ENCODE results near the gene SLC37A1. TPM values are rescaled to one million over a fixed set of nuclear protein-coding genes. Genes with fewer than 3 reads are reported as not detected.

SLC37A1 gene
- total and polyA plus RNA-seq, 8 donors, result 4.7 to 14.3 (median 7.9) TPM

DNA sequence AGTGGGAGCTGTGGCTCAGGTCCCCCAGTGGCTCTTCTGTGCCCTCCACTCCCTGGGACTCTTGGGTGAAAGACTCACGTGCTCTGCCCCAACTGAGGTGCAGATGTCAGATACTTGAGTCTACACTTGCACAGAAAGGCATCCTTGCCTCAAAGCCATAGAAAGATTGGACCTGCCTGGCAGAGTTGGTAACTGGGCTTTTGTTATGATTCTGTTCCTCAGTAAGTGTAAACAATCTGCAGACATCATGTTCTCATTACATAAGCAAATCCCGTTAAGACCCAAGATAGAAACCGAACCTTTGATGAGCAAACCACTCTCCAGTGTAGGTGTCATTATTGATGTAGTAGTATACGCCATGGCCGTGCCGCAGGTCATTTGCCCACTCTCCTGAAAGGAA, 27.6 kb upstream of the SLC37A1 start:
- Histone ChIP-seq H3K4me1 (peaks cover 0 to 5% (median 3%) of the 10 kb centered on the region in 3 donors), H3K4me3 (no peak overlapping the region), H3K36me3 (no peaks in the 10 kb centered on the region), H3K9me3 (no peaks in the 10 kb centered on the region), H3K27me3 (no peaks in the 10 kb centered on the region), H3K27ac (no peak overlapping the region)
- DNase-seq, result no peak
- FAIRE-seq, result no peak
- no peak for TF ChIP-seq CTCF (IDR thresholded peaks at IDR 0.05)
- intact Hi-C loops (cut with DNase I), result no loop called here
- 79 to 88% methylated on average over 6 of the region's 6 CpGs for WGBS, 2 donors
- ATAC-seq, result no peak

DNA sequence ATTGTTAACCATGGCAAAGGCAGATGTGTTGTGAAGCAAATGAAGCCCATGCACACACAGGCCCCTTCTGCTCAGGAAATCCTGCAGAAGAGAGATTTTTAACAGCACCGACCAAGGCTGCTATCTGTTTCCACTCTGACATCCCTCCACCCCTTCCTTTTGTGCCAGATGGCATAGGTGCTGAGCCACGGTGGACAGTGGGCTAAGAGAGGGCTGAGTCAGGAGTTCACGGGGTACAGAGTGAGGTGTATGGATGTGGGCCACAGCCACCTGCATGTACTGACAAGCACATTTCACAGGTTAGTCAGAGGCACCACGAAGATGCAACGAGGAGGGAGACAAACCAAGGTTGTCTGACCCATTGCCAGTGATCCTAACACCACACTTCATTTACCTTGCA, 27.1 kb upstream of the SLC37A1 start:
- no peak overlapping the region for H3K4me3 ChIP-seq
- intact Hi-C loops (cut with DNase I), result no loop called here
- H3K36me3 ChIP-seq, result no peaks in the 10 kb centered on the region
- DNase-seq (no peak), ATAC-seq (peak in 2 of 4 donors; percentile 34 to 43), FAIRE-seq (no peak)
- 64 to 74% methylated on average over 5 of the region's 5 CpGs for WGBS, 2 donors
- no peak for TF ChIP-seq CTCF (IDR thresholded peaks at IDR 0.05)
- no peaks in the 10 kb centered on the region for H3K9me3 ChIP-seq
- no peak overlapping the region for H3K27ac ChIP-seq
- H3K27me3 ChIP-seq, result no peaks in the 10 kb centered on the region
- H3K4me1 ChIP-seq, result peaks cover 0 to 5% (median 3%) of the 10 kb centered on the region in 3 donors

- 52 to 90% methylated on average over 2 of the region's 2 CpGs for WGBS, 2 donors
- TF ChIP-seq CTCF (IDR thresholded peaks at IDR 0.05), result no peak
- no peak for FAIRE-seq
Measured at GRCh38 chr21:42489006-42489563, 24.6 kb upstream of the SLC37A1 start.

GRCh38 chr21:42489991-42490390, 23.7 kb upstream of the SLC37A1 start:
- TF ChIP-seq CTCF (IDR thresholded peaks at IDR 0.05), result no peak
- DNase-seq (no peak), FAIRE-seq (no peak), ATAC-seq (no peak)
- Histone ChIP-seq H3K27me3 (no peaks in the 10 kb centered on the region), H3K27ac (no peak overlapping the region), H3K4me3 (no peak overlapping the region), H3K4me1 (no peaks in the 10 kb centered on the region), H3K9me3 (no peaks in the 10 kb centered on the region), H3K36me3 (no peaks in the 10 kb centered on the region)
- WGBS, 2 donors, result 75 to 87% methylated on average over 4 of the region's 4 CpGs
- intact Hi-C loops (cut with DNase I), result no loop called here

More at GRCh38 chr21:42489006-42489563, 24.6 kb upstream of the SLC37A1 start:
- DNase-seq (no peak), ATAC-seq (no peak)
- Histone ChIP-seq H3K27ac (no peak overlapping the region), H3K4me1 (no peaks in the 10 kb centered on the region), H3K4me3 (no peak overlapping the region), H3K9me3 (no peaks in the 10 kb centered on the region), H3K36me3 (no peaks in the 10 kb centered on the region), H3K27me3 (no peaks in the 10 kb centered on the region)
- intact Hi-C loops (cut with DNase I), result no loop called here

DNA sequence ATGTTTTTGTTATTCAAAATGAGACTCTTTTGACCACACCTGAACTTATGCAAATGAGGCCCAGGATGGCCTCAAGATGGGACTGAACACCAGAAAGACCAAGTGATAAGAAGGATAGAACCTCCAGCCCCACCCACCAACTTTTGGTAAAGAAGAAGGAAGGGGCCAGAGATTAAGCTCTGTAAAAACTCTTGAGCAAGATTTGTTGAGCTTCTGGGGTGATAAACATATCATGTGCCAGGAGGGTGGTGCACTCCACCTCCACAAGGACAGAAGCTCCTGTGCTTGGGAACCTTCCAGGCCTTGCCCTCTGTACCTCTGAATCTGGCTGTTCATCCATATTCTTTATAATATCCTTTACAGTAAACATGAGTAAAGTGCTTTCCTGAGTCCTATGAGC, 22.9 kb upstream of the SLC37A1 start:
- intact Hi-C loops (cut with DNase I), result no loop called here
- no peak for TF ChIP-seq CTCF (IDR thresholded peaks at IDR 0.05)
- Histone ChIP-seq H3K9me3 (no peaks in the 10 kb centered on the region), H3K27me3 (no peaks in the 10 kb centered on the region), H3K4me3 (no peak overlapping the region), H3K36me3 (no peaks in the 10 kb centered on the region), H3K27ac (no peak overlapping the region), H3K4me1 (peaks cover 0 to 4% (median 0%) of the 10 kb centered on the region in 3 donors)
- FAIRE-seq (no peak), DNase-seq (no peak), ATAC-seq (no peak)
